C4-2B (cell line): ENCODE measurements around the gene NR6A1.

Experiments used
- ZFX ChIP-seq: fragments of 450-650 bp; IDR thresholded peaks from 2 replicates; pipeline ENCODE4 v1.6.1; 2017
- TF ChIP-seq, protein P1 (sequence below): fragments of 450-650 bp; conservative IDR thresholded peaks from 2 replicates; pipeline ENCODE4 v1.5.1; 2017; ENCODE audit warnings: mild to moderate bottlenecking

DNA sequence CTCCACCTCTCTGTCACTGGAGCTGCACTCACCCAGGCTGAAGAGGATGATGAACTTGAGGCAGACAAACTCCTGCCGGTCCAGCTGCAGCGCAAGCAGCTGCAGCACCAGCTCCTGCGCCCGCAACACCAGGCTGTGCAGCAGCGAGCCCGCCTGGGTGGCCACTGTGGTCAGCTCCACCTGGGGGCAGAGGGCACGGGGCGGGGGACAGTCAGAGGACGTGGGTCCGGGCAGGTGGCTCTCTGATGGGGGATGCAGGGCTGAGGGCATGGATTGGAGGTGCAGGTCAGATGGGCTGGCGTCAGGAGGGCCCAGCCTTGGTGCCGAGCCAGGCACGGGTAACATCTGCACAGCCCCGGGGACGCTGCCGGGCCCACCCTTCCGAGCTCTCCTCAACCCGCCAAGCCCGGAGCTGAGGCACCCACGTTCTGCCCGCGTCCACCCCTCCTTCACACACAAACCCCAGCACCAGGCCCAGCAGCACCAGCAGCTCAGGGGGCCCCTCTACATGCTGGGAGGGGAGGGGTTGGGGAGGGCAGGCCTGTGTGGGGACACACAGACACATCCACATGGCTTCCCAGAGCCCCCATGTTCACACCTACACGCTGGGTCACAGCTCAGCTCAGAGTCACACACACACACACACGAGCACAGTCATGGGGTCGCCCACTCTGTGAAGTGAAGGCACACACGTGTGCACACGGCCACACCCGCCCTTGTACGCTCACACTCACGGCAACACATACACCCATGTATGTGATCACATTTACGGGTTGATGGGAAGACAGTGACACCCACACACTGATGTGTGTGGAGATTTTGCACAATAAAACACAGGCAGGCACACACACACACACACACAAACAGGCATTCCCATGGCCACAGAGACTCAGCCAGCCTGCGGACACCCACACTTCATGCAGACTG is 279.8 kb downstream of the NR6A1 start:
- TF ChIP-seq, protein P1, sequence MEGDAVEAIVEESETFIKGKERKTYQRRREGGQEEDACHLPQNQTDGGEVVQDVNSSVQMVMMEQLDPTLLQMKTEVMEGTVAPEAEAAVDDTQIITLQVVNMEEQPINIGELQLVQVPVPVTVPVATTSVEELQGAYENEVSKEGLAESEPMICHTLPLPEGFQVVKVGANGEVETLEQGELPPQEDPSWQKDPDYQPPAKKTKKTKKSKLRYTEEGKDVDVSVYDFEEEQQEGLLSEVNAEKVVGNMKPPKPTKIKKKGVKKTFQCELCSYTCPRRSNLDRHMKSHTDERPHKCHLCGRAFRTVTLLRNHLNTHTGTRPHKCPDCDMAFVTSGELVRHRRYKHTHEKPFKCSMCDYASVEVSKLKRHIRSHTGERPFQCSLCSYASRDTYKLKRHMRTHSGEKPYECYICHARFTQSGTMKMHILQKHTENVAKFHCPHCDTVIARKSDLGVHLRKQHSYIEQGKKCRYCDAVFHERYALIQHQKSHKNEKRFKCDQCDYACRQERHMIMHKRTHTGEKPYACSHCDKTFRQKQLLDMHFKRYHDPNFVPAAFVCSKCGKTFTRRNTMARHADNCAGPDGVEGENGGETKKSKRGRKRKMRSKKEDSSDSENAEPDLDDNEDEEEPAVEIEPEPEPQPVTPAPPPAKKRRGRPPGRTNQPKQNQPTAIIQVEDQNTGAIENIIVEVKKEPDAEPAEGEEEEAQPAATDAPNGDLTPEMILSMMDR, result no peak
- TF ChIP-seq ZFX, result no peak
